ENCODE measurements around the gene QPCT.

Gene QPCT

DNA sequence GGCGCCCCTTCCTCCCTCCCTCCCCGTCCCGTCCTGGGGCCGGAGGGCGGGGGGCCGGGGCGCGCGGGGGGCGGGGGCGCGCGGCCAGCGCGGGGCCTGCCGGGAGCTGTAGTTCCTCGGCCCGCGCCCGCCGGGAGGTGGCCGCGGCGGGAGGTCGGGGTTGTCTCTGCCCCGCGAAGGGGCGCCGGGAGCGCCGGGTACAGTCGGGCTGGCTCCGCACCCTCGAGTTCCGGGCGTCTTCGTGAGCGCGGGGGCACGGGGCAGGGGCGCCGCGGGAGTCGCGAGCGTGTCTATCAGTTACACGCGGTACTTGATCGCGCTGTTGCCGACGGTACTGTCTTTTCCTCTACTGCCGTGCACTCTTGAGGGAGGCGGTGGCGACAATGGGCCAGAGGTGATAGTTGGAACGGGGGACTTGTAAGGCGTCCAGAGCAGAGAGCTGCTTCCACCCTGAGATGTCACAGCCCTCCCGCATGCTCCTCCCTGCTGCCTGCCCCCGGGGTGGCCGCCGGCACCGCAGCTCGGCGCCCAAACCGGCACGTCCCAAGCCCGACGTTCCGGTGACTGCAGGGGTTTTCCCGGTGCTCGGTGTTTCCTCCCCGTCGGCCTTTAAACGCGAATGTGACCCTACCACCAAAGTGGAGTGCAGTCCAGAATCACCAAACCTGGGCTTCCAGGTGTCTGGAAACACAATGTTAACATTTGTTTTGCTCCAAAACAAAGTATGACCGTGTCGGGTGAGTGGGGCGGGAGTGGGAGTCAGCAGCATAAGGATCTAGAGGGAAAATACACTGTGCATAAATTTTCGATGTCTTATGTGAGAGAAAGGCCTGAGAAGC lies 19.4 kb upstream of the QPCT start, which contains the start of gene PRKD3:
Gene PRKD3, minus strand, starts transcription at position 48 of the 839 bp plus-strand sequence. CDS start 8,309 bp downstream, outside the sequence.
- no peak for DNase-seq (ENCODE audit: low read depth, low spot score)

DNA sequence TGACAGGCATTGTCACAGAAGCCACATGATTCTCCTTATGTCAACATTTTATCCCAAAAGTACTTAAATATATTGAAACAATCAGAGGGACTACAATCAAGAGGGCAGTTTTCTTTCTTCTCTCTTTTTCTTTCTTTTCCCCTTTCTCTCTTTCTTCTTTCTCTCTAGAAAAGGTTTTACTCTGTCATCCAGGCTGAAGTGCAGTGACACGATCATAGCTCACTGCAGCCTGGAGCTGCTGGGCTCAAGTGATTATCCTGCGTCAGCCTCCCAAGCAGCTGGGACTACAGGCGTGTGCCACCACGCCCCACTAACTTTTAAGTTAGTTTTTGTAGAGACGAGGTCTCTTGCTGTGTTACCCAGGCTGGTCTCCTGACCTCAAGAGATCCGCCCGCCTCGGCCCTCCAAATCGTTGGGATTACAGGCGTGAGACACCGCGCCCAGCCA lies 18.8 kb upstream of the QPCT start:
- DNase-seq (ENCODE audit: low read depth, low spot score) = no peak

DNA sequence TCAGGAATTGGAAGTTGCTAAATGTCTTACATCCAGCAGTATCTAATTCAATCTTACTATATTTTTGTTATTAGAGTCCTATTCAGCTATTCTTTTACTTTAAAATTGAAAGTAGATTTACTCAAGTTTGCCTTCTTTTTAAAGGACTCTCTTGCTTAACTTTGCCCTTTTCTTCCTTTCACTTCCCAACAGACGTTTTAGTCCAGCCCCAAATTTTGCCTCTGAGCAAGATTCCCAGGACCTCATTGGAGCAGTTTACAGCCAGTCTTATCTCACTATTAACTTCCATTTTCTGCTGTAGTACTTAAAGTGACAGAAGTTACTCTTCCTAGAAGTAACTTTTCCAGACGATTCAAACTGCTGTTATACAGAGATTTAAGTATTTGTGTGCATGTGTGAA lies 18.1 kb upstream of the QPCT start:
- DNase-seq (ENCODE audit: low read depth, low spot score) = peak; percentile 63

DNA sequence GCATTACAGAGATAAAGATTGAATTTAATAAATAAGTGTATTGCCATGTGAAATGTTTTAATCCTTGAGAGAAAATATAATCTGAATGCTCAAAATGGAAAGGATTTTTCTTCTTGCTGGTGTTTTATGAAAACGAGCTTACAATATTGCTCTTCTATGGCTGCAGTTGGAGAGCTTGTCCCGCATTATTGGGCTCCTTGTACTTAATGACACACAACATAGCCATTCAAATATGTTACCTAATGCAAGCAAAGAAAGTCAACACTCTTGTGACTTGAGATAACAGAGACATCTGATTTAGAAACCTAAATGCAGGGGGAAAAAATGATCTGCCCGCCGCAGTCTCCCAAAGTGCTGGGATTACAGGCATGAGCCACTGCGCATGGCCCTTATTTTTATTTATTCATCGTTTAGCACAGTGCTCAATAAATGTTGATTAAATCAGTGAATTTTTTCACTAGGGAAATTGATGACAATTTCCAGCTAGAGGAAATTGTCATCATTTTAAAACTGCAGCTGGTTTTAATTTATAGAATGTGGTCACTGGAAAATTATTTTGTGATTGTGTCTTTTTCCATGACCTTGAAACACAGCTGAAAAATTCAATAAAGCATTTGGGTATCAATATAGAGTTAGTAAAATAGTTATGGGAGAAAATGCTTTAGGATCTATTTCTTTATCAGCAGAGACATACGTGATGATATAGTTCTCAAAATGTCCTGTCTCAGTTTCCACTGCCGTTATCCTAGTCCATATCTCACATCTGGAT lies 17.4 kb upstream of the QPCT start:
- no peak for DNase-seq (ENCODE audit: low read depth, low spot score)

DNA sequence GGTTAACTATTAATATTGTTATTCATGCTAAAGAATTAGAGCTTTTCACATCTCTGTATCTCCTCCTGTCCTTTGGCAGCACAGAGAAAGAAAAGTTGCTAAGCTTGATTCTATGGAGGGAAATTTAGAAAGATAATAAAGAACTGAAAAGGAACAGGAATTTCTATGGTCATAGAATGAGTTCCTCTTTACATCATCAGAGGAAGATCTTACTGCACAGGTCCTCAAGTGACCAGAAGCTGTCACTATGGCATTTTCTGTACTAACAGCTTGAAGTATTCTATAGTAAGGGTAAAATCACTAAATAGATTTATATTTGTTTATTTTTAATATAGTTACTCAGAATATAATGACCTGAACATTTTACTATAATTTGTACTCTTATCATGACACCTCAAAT lies 13.7 kb upstream of the QPCT start:
- DNase-seq (ENCODE audit: low read depth, low spot score) = no peak

DNA sequence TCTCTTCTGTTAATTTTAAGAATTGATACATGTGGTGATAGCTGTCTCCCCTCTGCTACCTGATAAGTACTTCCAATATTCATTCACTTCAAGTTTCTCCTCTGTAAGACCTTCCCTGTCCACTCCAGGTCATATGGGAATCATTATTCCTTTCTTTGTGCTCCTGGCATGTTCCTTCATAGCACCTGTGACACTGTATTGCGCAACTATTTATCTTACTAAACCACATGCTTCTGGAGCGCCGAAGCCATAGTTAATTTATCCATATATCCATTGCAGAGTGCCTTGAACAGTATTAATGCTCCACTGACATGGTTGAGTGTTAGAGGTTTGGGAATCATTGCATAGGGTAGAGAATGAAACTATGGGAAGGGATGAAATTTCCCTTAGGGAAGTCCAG lies 11.9 kb upstream of the QPCT start:
- DNase-seq (ENCODE audit: low read depth, low spot score) = no peak

DNA sequence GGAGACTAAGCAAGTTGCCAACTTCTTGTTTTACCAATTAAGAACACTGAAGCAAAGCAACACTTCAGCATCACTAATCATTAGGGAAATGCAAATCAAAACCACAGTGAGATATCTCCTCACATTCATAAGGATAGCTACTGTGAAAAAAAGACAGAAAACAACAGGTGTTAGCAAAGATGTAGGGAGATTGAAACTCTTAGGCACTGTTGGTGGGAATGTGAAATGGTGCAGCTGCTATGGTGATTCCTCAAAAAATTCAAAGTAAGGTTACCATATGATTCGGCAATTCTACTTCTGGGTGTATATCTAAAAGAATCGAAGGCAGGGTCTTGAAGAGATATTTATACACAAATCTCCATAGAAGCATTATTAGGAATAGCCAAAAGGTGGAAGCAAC lies 11.2 kb upstream of the QPCT start:
- DNase-seq (ENCODE audit: low read depth, low spot score) = no peak

DNA sequence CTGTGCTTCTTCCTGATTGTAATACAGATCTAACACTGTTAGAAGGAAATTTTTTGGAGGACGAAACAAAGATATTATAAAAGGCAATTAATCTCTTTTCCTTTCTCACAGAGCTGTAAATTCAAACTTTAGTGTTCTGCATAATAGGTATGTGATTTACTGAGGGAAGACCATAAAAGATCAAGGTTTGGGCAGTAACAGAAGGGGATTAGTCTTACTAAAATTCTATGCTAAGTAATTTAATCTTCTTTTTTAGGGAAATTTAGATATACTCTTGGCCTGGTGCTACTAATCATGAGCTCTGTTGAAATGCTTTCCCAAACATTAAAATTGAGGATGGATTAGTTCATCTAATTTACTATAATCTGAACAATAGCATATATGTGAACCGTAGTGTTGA lies 8.8 kb upstream of the QPCT start:
- DNase-seq (ENCODE audit: low read depth, low spot score) = no peak

DNA sequence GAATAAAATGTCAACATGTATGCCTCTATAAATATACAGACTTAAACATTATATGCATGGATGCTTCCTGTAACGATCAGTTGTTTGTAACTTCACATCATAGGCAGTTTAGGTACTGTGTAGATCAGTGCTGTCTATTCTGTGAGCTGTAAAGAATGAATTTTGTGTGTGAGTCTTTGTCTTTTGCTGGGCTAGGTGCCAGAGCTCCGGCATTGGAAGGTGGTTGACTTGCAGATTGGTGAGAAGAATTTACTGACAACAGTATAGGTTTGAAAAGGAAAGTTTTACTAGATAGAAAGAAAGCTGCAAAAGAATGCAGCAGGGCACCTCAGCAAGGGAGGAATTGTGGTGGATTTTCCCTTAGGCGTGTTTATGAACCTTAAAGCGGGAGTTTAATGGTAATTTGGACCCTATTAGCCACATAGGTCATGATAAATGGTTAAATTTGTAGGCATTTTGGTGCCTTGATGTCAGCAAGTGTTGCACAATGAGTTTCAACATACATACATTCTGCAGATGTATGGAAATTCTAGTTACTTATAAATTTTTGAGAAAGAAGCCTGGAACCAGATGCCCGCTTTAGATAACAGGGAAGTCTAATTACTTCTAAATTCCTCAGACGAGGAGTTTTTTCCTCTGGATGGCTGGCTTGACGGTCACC lies 6.7 kb upstream of the QPCT start:
- no peak for DNase-seq (ENCODE audit: low read depth, low spot score)

DNA sequence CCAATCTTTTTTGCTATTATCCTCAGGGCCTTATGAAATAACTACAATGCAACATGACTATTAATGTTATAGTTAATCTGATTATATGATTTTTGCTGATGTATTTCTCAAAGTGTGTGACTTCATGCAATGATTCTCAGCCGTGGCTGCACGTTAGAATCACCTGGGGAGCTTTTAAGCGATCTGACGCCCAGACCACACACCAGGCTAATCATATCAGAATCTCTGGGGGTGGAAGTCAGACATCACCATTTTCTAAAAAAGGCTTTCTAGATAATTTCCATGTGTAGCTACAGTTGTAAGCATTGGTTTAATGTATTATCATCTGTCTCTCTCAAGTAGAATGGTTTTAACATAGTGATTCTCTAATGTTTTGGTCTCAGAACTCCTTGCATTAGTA lies 5.5 kb upstream of the QPCT start:
- DNase-seq (ENCODE audit: low read depth, low spot score) = no peak

DNA sequence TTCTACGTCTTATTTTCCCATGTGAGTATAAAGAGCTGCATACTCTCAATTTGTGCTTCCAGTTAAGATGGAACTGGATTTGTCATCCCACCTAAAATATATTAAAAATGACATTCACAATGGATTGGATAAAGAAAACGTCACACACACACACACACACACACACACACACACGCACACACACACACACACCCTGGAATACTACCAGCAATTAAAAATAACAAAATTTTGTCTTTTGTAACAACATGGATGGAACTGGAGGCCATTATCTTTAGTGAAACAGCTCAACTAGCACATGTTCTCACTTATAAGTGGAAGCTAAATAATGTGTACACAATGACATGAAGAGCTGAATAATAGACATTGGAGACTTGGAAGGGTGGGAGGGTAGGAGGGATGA lies 3.8 kb upstream of the QPCT start:
- no peak for DNase-seq (ENCODE audit: low read depth, low spot score)

DNA sequence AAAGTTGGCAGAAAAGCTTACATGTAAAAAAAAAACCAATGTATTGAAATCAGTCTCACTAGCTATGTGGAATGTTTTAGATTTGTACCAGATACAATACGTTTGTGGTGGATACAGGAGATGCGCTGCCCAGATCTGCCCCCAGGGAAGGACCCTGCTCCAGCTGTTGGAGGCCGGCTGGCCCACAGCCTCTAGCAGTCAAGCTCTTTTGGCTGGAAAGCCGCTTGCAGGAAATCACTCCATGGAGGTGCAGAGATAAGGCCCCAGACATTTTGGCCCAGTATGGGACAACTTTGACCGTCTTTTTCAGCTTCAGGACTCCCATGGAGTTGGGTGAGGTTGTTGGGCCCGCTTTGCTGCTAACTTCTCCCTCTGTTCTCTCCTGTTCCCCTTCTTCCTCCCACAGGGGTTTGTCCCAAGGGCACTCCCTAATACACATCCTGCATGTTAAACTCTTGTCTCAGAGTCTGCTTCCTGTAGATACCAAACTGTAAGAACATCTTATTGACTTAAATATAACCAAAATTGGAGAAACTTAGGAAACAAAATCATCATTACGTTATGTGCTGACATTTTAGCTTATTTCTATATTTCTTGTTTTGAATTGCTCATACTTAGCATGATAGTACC lies 1.7 kb upstream of the QPCT start:
- no peak for DNase-seq (ENCODE audit: low read depth, low spot score)

DNA sequence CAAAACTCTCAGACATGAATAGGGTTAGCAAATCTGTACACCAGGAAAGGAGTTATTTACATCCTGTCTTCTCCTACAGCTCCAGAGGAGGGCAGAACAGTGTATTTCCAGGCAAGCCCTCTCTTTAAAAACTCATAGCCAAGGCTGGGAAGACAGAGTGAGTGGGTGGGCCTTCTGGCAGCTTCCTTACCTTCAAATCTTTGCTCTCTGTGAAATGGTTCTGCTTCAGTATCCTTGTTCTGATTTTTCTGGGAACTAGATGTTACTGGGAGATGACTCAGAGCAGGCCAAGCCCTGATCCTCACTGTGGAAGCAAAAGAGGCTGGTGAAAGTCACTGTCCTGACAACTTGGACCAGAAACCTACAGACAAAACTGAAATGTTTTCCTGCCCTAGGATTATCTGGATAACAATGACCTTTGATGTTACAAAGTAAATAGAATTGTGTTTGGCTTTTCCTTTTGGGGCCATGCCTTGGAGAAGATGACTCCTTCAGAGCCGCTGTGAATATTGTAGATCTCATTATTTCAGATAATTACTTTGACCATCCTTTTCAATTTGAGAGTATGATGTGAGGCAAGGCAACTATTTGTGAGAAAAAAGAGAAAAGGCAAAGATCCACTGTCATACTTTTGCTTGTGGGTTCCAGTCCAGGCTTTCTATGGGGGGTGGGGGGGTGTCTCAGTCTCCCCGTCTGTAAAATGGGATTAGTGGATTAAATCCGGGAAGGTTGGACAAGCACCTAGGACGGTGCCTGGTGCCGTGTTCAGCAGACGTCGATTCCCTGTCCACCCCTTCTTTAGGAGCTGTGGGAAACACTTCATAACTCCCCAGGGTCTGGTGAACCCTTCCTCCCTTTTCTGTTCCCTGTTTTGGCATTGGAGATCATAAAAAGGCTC lies 644 bp upstream of the QPCT start:
- no peak for DNase-seq (ENCODE audit: low read depth, low spot score)

DNA sequence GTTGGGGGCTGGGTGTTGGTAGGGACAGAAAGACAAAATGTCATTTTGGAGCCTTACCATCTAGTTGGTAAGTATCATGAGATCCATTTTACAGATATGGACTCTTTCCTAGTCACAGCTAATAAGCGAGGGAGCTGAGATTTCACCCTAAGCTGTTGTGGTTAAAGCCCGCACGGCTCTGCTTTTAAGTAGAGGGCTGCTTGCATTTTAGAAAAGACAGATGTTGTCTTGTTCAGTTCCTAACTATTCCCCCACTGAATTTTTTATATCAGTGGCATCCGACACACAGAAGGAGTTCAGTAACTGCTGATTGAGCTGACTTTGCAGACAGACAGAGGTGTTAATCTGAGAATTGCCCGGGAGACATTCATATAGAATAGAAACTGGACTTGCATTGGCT lies 3.7 kb downstream of the QPCT start:
- no peak for DNase-seq (ENCODE audit: low read depth, low spot score)

DNA sequence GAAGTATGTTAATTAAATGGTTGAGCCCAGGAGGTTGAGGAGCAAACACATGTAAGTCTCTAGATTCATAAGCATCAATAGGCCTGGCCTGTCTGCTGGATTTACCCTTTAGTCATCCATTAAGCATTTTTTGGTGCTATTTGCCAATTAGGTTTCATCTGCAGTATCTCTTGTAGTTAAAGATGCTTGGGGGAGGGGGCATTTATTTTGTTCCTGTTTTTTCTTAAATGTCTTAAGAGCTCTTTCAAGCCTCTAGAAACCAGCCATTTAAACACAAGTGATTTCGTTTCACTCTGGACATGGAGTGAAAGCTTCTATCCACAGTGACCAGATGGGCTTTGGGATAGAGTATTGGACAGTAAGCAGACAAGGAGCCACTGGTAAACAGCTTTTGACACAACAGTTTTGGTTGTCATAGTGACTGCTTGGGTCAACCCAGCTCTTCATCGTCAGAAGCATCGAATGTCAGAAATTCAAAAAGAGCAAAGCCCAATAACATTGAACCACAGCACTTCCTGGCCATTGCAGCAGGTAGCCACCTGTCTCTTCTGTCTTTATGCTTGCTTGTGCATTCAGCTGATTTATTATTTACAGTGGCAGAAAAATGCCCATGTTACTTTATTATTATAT lies 4.9 kb downstream of the QPCT start:
- no peak for DNase-seq (ENCODE audit: low read depth, low spot score)

DNA sequence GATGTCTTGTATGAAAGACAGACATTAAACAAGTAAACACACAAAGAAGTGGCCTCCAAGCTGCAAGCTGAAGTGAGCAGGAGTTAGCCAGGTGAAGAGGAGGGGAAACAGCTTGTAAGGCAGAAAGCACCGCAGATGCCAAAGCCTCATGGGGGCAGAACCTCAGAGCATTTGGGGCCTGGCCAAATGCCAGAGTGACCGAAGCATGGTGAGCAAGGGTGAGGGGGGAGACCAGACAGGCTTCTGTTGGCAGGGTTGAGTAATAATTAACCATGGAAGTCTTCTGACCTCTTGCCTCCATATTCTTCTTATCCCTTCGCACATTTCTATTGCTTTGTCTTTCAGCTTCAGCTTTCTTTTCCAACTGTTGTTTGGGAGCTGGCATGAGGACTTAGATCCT lies 5.6 kb downstream of the QPCT start:
- no peak for DNase-seq (ENCODE audit: low read depth, low spot score)

DNA sequence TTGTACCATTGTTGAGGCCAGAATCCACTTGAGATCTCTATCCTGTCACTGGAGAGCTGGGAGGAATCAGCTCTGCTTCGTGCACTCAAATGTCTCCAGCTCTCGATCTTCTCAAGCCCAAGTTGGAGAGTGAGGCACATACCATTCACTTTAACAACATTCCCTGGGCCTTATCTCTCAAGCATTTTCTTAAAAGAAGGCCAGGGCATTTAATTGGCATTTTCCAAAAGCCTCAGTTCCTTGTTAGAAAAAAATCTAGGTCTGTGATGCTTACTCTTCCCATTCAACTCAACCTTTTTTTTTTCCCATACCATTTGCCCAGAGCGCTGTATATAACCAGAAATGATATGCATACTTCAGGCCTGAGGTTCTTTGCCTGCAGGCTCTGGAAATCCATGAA lies 10.1 kb downstream of the QPCT start:
- DNase-seq (ENCODE audit: low read depth, low spot score) = no peak

DNA sequence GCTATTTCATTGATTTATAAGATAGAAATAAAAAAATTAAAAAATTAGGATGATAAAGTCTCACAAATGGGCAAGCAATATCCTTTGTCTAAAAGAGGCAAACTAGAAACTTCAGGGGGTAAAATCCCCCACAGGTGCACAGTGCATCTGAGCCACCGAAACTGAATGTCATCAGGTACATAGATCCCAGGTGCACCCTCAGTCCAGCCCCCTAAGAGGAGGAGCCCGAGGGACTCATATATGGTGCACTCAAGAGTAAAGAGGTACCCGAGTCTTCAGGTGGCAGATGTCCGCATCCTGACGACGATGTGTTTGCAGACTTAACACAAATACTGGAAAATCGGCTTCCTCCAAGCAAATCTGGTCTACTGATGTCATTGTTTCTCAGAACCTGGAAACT lies 11.3 kb downstream of the QPCT start:
- no peak for DNase-seq (ENCODE audit: low read depth, low spot score)

DNA sequence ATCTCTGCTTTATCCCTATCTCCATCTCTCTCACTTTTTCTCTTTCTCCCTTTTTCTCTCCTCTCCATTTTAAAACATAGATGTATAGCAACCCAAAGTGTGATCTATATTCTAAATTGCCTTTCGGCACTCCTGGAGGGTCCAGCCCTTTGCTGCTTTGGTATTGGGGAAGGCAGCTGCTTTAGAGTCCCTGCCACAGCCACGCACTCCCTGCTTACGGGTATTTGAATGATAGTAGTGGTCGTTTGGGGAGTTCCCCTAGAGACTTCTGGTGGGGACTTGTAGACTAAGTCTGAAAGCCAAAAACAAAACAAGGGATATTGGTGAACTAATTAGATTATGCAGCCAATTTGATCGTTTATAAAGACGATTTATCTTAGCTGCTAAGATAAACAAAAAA lies 11.9 kb downstream of the QPCT start:
- no peak for DNase-seq (ENCODE audit: low read depth, low spot score)

DNA sequence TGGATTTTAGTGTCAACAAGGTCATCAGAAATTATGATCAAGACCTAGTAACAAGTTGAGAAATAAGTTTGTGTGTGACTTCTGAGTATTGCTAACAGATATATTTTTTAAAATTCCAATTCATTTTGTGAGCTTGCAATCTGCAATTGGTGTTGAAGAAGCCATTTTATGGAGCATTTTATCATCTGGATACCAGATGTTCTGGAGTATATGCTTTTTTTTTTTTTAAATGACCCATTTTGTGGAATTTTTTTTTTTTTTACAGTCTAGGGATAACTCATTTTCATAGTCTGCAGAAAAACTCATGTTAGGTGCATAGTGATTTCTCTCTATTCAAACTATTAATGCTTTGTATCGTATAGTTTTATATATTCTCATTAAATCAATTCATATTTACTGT lies 12.6 kb downstream of the QPCT start:
- no peak for DNase-seq (ENCODE audit: low read depth, low spot score)

DNA sequence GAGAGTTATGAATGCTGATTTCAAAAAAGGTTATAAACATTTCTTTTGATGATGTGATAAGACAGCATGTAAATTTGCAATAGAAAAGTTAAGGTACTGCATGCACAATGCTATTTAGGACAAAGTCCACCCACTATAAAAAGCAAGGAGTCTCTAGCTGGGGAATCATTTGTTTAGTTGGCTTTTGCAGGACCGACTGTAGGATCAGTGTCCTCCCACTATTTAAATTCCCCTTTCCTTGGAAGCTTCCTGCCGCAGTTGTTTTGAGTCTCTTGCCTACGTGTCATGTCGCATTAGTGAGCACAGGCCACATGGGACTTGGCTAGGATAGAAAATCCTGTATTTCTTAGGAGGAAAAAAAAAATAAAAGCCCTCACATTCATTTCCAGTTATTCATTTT lies 13.1 kb downstream of the QPCT start:
- DNase-seq (ENCODE audit: low read depth, low spot score) = no peak
